ENCODE results near the gene ANKLE1. TPM values are rescaled to one million over a fixed set of nuclear protein-coding genes. Genes with fewer than 3 reads are reported as not detected.

The ANKLE1 gene
- total and polyA plus RNA-seq, 2 donors (not counting 1 experiment from before 2014, with no cell fraction given), result 0.08 to 0.17 TPM

- TF ChIP-seq CTCF (conservative IDR thresholded peaks at IDR 0.05 in 1 of 2, IDR thresholded peaks at IDR 0.05 in 1 of 2; ENCODE audit: low read depth in 1 of 2, low read length in 2 of 2) (no peak), EZH2 (IDR thresholded peaks at IDR 0.05; ENCODE audit: low read length, missing control alignments) (no peak)
- Histone ChIP-seq H3K4me1 (ENCODE audit: control insufficient read depth, extremely low read depth, insufficient read depth, low read length) (no peaks in the 10 kb centered on the region), H3K27ac (ENCODE audit: insufficient read depth, low read length) (no peak overlapping the region), H4K20me1 (ENCODE audit: control insufficient read depth, extremely low read depth, insufficient read depth, low read length) (no peaks in the 10 kb centered on the region), H3K36me3 (ENCODE audit: control insufficient read depth, insufficient read depth, low read length) (peaks cover 3% of the 10 kb centered on the region), H2AFZ (ENCODE audit: low read length) (no peak overlapping the region), H3K4me3 (replicated peaks in 1 of 4; ENCODE audit: control extremely low read depth in 1 of 4, insufficient read depth in 1 of 4, low read depth in 3 of 4, low read length in 4 of 4) (no peak overlapping the region), H3K9ac (ENCODE audit: insufficient read depth, low read length) (no peak overlapping the region), H3K79me2 (ENCODE audit: control insufficient read depth, insufficient read depth, low read length) (peaks cover 5% of the 10 kb centered on the region), H3K4me2 (ENCODE audit: extremely low read depth, insufficient read depth, low read length) (no peak overlapping the region), H3K9me3 (ENCODE audit: control insufficient read depth, insufficient read depth, low read depth, low read length) (no peaks in the 10 kb centered on the region), H3K27me3 (ENCODE audit: control insufficient read depth, insufficient read depth, low read length) (no peaks in the 10 kb centered on the region)
- no peak for DNase-seq (ENCODE audit: low read depth in 2 of 2)
These were observed 17.7 kb upstream of the ANKLE1 start for GRCh38 chr19:17263712-17264640.

GRCh38 chr19:17264641-17264979 lies 17.1 kb upstream of the ANKLE1 start, which contains the start of gene USHBP1:
Gene USHBP1 (minus strand): TSS chr19:17264745. CDS start chr19:17264299, 446 bp downstream.
- peaks cover 4% of the 10 kb centered on the region for H3K36me3 ChIP-seq (ENCODE audit: control insufficient read depth, insufficient read depth, low read length)
- H2AFZ ChIP-seq (ENCODE audit: low read length), result no peak within 1 kb of the TSS
- no peak for TF ChIP-seq CTCF (conservative IDR thresholded peaks at IDR 0.05 in 1 of 2, IDR thresholded peaks at IDR 0.05 in 1 of 2; ENCODE audit: low read depth in 1 of 2, low read length in 2 of 2)
- TF ChIP-seq EZH2 (IDR thresholded peaks at IDR 0.05; ENCODE audit: low read length, missing control alignments), result no peak
- no peak within 1 kb of the TSS for H3K4me2 ChIP-seq (ENCODE audit: extremely low read depth, insufficient read depth, low read length)
- H3K27ac ChIP-seq (ENCODE audit: insufficient read depth, low read length), result no peak within 1 kb of the TSS
- no peaks in the 10 kb centered on the region for H3K4me1 ChIP-seq (ENCODE audit: control insufficient read depth, extremely low read depth, insufficient read depth, low read length)
- H3K9me3 ChIP-seq (ENCODE audit: control insufficient read depth, insufficient read depth, low read depth, low read length), result no peaks in the 10 kb centered on the region
- H3K9ac ChIP-seq (ENCODE audit: insufficient read depth, low read length), result no peak within 1 kb of the TSS
- peaks cover 5% of the 10 kb centered on the region for H3K79me2 ChIP-seq (ENCODE audit: control insufficient read depth, insufficient read depth, low read length)
- H4K20me1 ChIP-seq (ENCODE audit: control insufficient read depth, extremely low read depth, insufficient read depth, low read length), result no peaks in the 10 kb centered on the region
- no peak within 1 kb of the TSS for H3K4me3 ChIP-seq (replicated peaks in 1 of 4; ENCODE audit: control extremely low read depth in 1 of 4, insufficient read depth in 1 of 4, low read depth in 3 of 4, low read length in 4 of 4)
- DNase-seq (ENCODE audit: low read depth in 2 of 2), result no peak
- H3K27me3 ChIP-seq (ENCODE audit: control insufficient read depth, insufficient read depth, low read length), result no peaks in the 10 kb centered on the region

GRCh38 chr19:17266026-17266425 lies 15.7 kb upstream of the ANKLE1 start:
- no peak overlapping the region for H3K4me2 ChIP-seq (ENCODE audit: extremely low read depth, insufficient read depth, low read length)
- H2AFZ ChIP-seq (ENCODE audit: low read length), result no peak overlapping the region
- no peaks in the 10 kb centered on the region for H4K20me1 ChIP-seq (ENCODE audit: control insufficient read depth, extremely low read depth, insufficient read depth, low read length)
- no peaks in the 10 kb centered on the region for H3K4me1 ChIP-seq (ENCODE audit: control insufficient read depth, extremely low read depth, insufficient read depth, low read length)
- peaks cover 6% of the 10 kb centered on the region for H3K36me3 ChIP-seq (ENCODE audit: control insufficient read depth, insufficient read depth, low read length)
- DNase-seq (ENCODE audit: low read depth in 2 of 2), result no peak
- H3K4me3 ChIP-seq (replicated peaks in 1 of 4; ENCODE audit: control extremely low read depth in 1 of 4, insufficient read depth in 1 of 4, low read depth in 3 of 4, low read length in 4 of 4), result no peak overlapping the region
- H3K27ac ChIP-seq (ENCODE audit: insufficient read depth, low read length), result no peak overlapping the region
- H3K27me3 ChIP-seq (ENCODE audit: control insufficient read depth, insufficient read depth, low read length), result no peaks in the 10 kb centered on the region
- H3K9ac ChIP-seq (ENCODE audit: insufficient read depth, low read length), result no peak overlapping the region
- H3K79me2 ChIP-seq (ENCODE audit: control insufficient read depth, insufficient read depth, low read length), result peaks cover 5% of the 10 kb centered on the region
- TF ChIP-seq EZH2 (IDR thresholded peaks at IDR 0.05; ENCODE audit: low read length, missing control alignments) (no peak), CTCF (conservative IDR thresholded peaks at IDR 0.05 in 1 of 2, IDR thresholded peaks at IDR 0.05 in 1 of 2; ENCODE audit: low read depth in 1 of 2, low read length in 2 of 2) (no peak)
- H3K9me3 ChIP-seq (ENCODE audit: control insufficient read depth, insufficient read depth, low read depth, low read length), result no peaks in the 10 kb centered on the region

All from fibroblast of lung (primary cell).